ENCODE results near the gene NUP210L.

- TF ChIP-seq POLR2A (IDR thresholded peaks at IDR 0.05) (no peak), CTCF (IDR thresholded peaks at IDR 0.05 in 4 of 5, conservative IDR thresholded peaks at IDR 0.05 in 1 of 5) (no peak)
Measured at GRCh38 chr1:153973525-153973924, 181.3 kb downstream of the NUP210L start.
